Loucy (cell line): Measurements from ENCODE around the gene CRADD.

Source experiments
- H2AFZ ChIP-seq: fragments of 200-600 bp; sonication (generic); 2 replicates; pipeline ENCODE4 v1.6.0; 2016; ENCODE audit warnings: antibody characterized with exemption, mild to moderate bottlenecking, low read length, moderate library complexity
- H3F3A ChIP-seq: fragments of 200-600 bp; 2 replicates; pipeline ENCODE4 v1.6.0; 2016; ENCODE audit warnings: antibody characterized with exemption, low read depth, mild to moderate bottlenecking
- H3K27me3 ChIP-seq: fragments of 200-600 bp; sonication (generic); 2 replicates; pipeline ENCODE4 v1.6.1; 2014; ENCODE audit warnings: low read length, mild to moderate bottlenecking; ENCODE audit not compliant: insufficient read depth, poor library complexity, severe bottlenecking
- H3K36me3 ChIP-seq: fragments of 200-600 bp; sonication (generic); 2 replicates; pipeline ENCODE4 v1.6.1; 2016; ENCODE audit warnings: low read length; ENCODE audit not compliant: insufficient read depth
- H3K4me1 ChIP-seq: fragments of 200-600 bp; sonication (generic); 2 replicates; pipeline ENCODE4 v1.5.1; 2014; ENCODE audit warnings: low read length, mild to moderate bottlenecking; ENCODE audit not compliant: insufficient read depth, poor library complexity, severe bottlenecking
- H3K4me2 ChIP-seq: fragments of 200-600 bp; sonication (generic); 2 replicates; pipeline ENCODE4 v1.6.0; 2014; ENCODE audit warnings: antibody characterized with exemption, low read length, low read depth, mild to moderate bottlenecking; ENCODE audit not compliant: poor library complexity, severe bottlenecking
- H3K4me3 ChIP-seq: fragments of 200-600 bp; sonication (generic); 2 replicates; pipeline ENCODE4 v1.5.1; 2014; ENCODE audit warnings: low read length, mild to moderate bottlenecking, mixed read lengths; ENCODE audit not compliant: poor library complexity, severe bottlenecking
- H3K79me2 ChIP-seq: fragments of 200-600 bp; sonication (generic); 2 replicates; pipeline ENCODE4 v1.6.1; 2014; ENCODE audit warnings: low read length; ENCODE audit not compliant: insufficient read depth
- H3K9ac ChIP-seq: fragments of 200-600 bp; sonication (generic); 2 replicates; pipeline ENCODE4 v1.6.0; 2014; ENCODE audit warnings: mild to moderate bottlenecking, low read depth, low read length, moderate library complexity; ENCODE audit not compliant: poor library complexity, severe bottlenecking
- H3K9me2 ChIP-seq: fragments of 200-600 bp; sonication (generic); replicated peaks from 2 replicates; pipeline ENCODE4 v1.6.1; 2016; ENCODE audit warnings: low read depth, low read length, mixed read lengths
- H3K9me3 ChIP-seq: fragments of 200-600 bp; sonication (generic); 2 replicates; pipeline ENCODE4 v1.6.1; 2014; ENCODE audit warnings: mild to moderate bottlenecking, antibody characterized with exemption, low read length, low read depth; ENCODE audit not compliant: insufficient read depth
- H4K20me1 ChIP-seq: fragments of 200-600 bp; sonication (generic); 2 replicates; pipeline ENCODE4 v1.6.0; 2014; ENCODE audit warnings: antibody characterized with exemption, low read length, mild to moderate bottlenecking; ENCODE audit not compliant: insufficient read depth, poor library complexity, severe bottlenecking
- CTCF ChIP-seq: fragments of 200-600 bp; sonication (generic); conservative IDR thresholded peaks from 2 replicates; pipeline ENCODE4 v1.5.1; 2014; ENCODE audit warnings: mild to moderate bottlenecking, antibody characterized with exemption, low read length
- EZH2phosphoT487 ChIP-seq: fragments of 200-600 bp; IDR thresholded peaks from 2 replicates; pipeline ENCODE4 v1.6.1; 2018; ENCODE audit warnings: antibody characterized with exemption, mild to moderate bottlenecking, moderate library complexity, borderline replicate concordance

CRADD gene

GRCh38 chr12:93818488-93819049 lies 141.4 kb downstream of the CRADD start:
- peaks cover 9% of the 10 kb centered on the region for H3K4me1 ChIP-seq
- TF ChIP-seq CTCF (no peak), EZH2phosphoT487 (no peak)

GRCh38 chr12:93819050-93819491 lies 141.9 kb downstream of the CRADD start:
- Histone ChIP-seq H3F3A (no peaks in the 10 kb centered on the region), H3K79me2 (no peaks in the 10 kb centered on the region), H4K20me1 (no peaks in the 10 kb centered on the region), H3K9me3 (no peaks in the 10 kb centered on the region), H3K36me3 (no peaks in the 10 kb centered on the region), H3K9me2 (no peaks in the 10 kb centered on the region), H3K4me3 (no peak overlapping the region), H3K9ac (no peak overlapping the region), H3K27me3 (no peaks in the 10 kb centered on the region), H3K4me1 (peaks cover 9% of the 10 kb centered on the region), H3K4me2 (no peak overlapping the region), H2AFZ (no peak overlapping the region)
- TF ChIP-seq CTCF: no peak
- TF ChIP-seq EZH2phosphoT487: no peak

More at GRCh38 chr12:93818488-93819049, 141.4 kb downstream of the CRADD start:
- Histone ChIP-seq H3K9me3 (no peaks in the 10 kb centered on the region), H3K9me2 (no peaks in the 10 kb centered on the region), H3K4me2 (no peak overlapping the region), H3K27me3 (no peaks in the 10 kb centered on the region), H3F3A (no peaks in the 10 kb centered on the region), H3K79me2 (no peaks in the 10 kb centered on the region), H2AFZ (no peak overlapping the region), H3K9ac (no peak overlapping the region), H3K4me3 (no peak overlapping the region), H3K36me3 (no peaks in the 10 kb centered on the region), H4K20me1 (no peaks in the 10 kb centered on the region)

GRCh38 chr12:93823616-93824391 lies 146.6 kb downstream of the CRADD start:
- no peak overlapping the region for H3K9ac ChIP-seq
- no peaks in the 10 kb centered on the region for H3K9me3 ChIP-seq
- no peaks in the 10 kb centered on the region for H4K20me1 ChIP-seq
- H3K9me2 ChIP-seq: no peaks in the 10 kb centered on the region
- no peak overlapping the region for H2AFZ ChIP-seq
- no peak for TF ChIP-seq CTCF
- TF ChIP-seq EZH2phosphoT487: no peak
- no peaks in the 10 kb centered on the region for H3K36me3 ChIP-seq
- no peak overlapping the region for H3K4me3 ChIP-seq
- no peak overlapping the region for H3K4me2 ChIP-seq
- peaks cover 1% of the 10 kb centered on the region for H3K4me1 ChIP-seq
- no peaks in the 10 kb centered on the region for H3K79me2 ChIP-seq
- H3K27me3 ChIP-seq: no peaks in the 10 kb centered on the region
- no peaks in the 10 kb centered on the region for H3F3A ChIP-seq
